T1000 (cell line): ENCODE results near the gene IFNA8.
"Not testable (repeated sequence)": the region's sequence is repeated elsewhere in the genome, so short reads cannot be mapped to it uniquely, and the experiment has no call there.

ENCODE experiments used
- DNase-seq: peaks from one replicate; lab custom pipeline; 2025; ENCODE audit warnings: mixed read lengths; lab: John Stamatoyannopoulos, UW

IFNA8 gene

GRCh38 chr9:21428235-21428634 lies 19.3 kb downstream of the IFNA8 start:
- DNase-seq: no peak

- no peak for DNase-seq
Measured at GRCh38 chr9:21429191-21429590, 20.3 kb downstream of the IFNA8 start.

GRCh38 chr9:21432672-21433425 lies 23.9 kb downstream of the IFNA8 start:
- no peak for DNase-seq

GRCh38 chr9:21434202-21435014 lies 25.5 kb downstream of the IFNA8 start:
- no peak for DNase-seq

GRCh38 chr9:21435015-21435383 lies 26.1 kb downstream of the IFNA8 start:
- not testable (repeated sequence) for DNase-seq

GRCh38 chr9:21440139-21440538 lies 31.2 kb downstream of the IFNA8 start, which contains the start of gene IFNA1:
Gene IFNA1, plus strand, starts transcription at chr9:21440439. Its CDS starts 69 bp downstream, at chr9:21440508.
- no peak for DNase-seq

GRCh38 chr9:21443849-21444625 lies 35.1 kb downstream of the IFNA8 start:
- no peak for DNase-seq

GRCh38 chr9:21449312-21449711 lies 40.4 kb downstream of the IFNA8 start:
- not testable (repeated sequence) for DNase-seq

- no peak for DNase-seq
Measured at GRCh38 chr9:21450733-21451394, 41.9 kb downstream of the IFNA8 start.

GRCh38 chr9:21452681-21453080 lies 43.8 kb downstream of the IFNA8 start:
- no peak for DNase-seq

GRCh38 chr9:21454149-21454548 lies 45.2 kb downstream of the IFNA8 start:
- DNase-seq: no peak

- DNase-seq: no peak
Measured at GRCh38 chr9:21455320-21455719, 46.4 kb downstream of the IFNA8 start.
